Endothelial cell of umbilical vein (primary cell): ENCODE data around the gene LRRC39. TPM values are rescaled to one million over a fixed set of nuclear protein-coding genes. Genes with fewer than 3 reads are reported as not detected.

ENCODE experiments used
- BruUV-seq: library from RNA; stranded (reverse); fragments of 400-500 nt; replicated peaks from 2 replicates; lab custom pipeline; 2021; lab: Mats Ljungman, UMichigan
- CTCF ChIA-PET: fragments of 300-600, 350-600 bp; sonication (Branson Sonifier 250); formaldehyde crosslinking; loops from one replicate; lab custom pipeline; 2021; ENCODE audit warnings: antibody characterized with exemption, inconsistent platforms; lab: Charles Lee
- POLR2A ChIA-PET: fragments of 300-600, 350-600 bp; sonication (Branson Sonifier 250); formaldehyde crosslinking; loops from one replicate; lab custom pipeline; 2021; ENCODE audit warnings: antibody characterized with exemption, inconsistent platforms; lab: Charles Lee
- DNase-seq: peaks from one replicate; pipeline ENCODE4 v3.0.0-alpha.2; 2011; ENCODE audit warnings: low read depth, low spot score
- FAIRE-seq: peaks from 2 replicates; lab custom pipeline; 2011; peaks lifted over from hg19 to GRCh38; lab: Jason Lieb, UNC
- H2AFZ ChIP-seq: 2 replicates; pipeline ENCODE4 v1.6.0; 2012; ENCODE audit warnings: low read depth, low read length, control low read depth, inconsistent platforms
- H3K27ac ChIP-seq: 2 replicates; pipeline ENCODE4 v1.5.1; 2011; ENCODE audit warnings: low read depth, mild to moderate bottlenecking, control low read depth, low read length, moderate library complexity; ENCODE audit not compliant: insufficient read depth
- H3K27me3 ChIP-seq, 2 experiments: 2 replicates each; pipeline versions ENCODE4 v1.6.0 to v1.6.1; 2011; ENCODE audit warnings: low read length in 2 of 2, mixed read lengths in 1 of 2; ENCODE audit not compliant: control insufficient read depth in 2 of 2, insufficient read depth in 2 of 2
- H3K36me3 ChIP-seq, 2 experiments: 2 replicates in 1 of 2; 3 replicates in 1 of 2; pipeline ENCODE4 v1.5.1; 2011; ENCODE audit warnings: low read length in 2 of 2, mild to moderate bottlenecking in 1 of 2, moderate library complexity in 1 of 2; ENCODE audit not compliant: control insufficient read depth in 2 of 2, insufficient read depth in 2 of 2; ENCODE audit errors: extremely low read depth in 1 of 2
- H3K4me1 ChIP-seq: 3 replicates; pipeline ENCODE4 v1.5.1; 2011; ENCODE audit warnings: mild to moderate bottlenecking, low read length; ENCODE audit not compliant: control insufficient read depth, insufficient read depth; ENCODE audit errors: extremely low read depth
- H3K4me2 ChIP-seq: 2 replicates; pipeline ENCODE4 v1.6.1; 2011; ENCODE audit warnings: low read length, control low read depth, mixed read lengths; ENCODE audit not compliant: insufficient read depth
- H3K4me3 ChIP-seq, 3 experiments: fragments of 200-600 bp in 1 of 3; sonication (generic), shearing (Covaris generic) in 1 of 3; replicated peaks in 1 of 3; 2 replicates each; pipeline ENCODE4 v1.5.1; 2011 to 2016; ENCODE audit warnings: control low read depth in 3 of 3, low read length in 3 of 3, mild to moderate bottlenecking in 2 of 3, inconsistent platforms in 1 of 3, low read depth in 1 of 3, moderate library complexity in 1 of 3; ENCODE audit not compliant: insufficient read depth in 1 of 3
- H3K79me2 ChIP-seq: 2 replicates; pipeline ENCODE4 v1.6.0; 2012; ENCODE audit warnings: low read length, inconsistent platforms; ENCODE audit not compliant: control insufficient read depth, insufficient read depth
- H3K9ac ChIP-seq: replicated peaks from 2 replicates; pipeline ENCODE3; 2011; ENCODE audit warnings: low read length, control low read depth; ENCODE audit not compliant: insufficient read depth; ENCODE audit errors: extremely low read depth
- H3K9me1 ChIP-seq: replicated peaks from 3 replicates; pipeline ENCODE4 v1.6.0; 2011; ENCODE audit warnings: mild to moderate bottlenecking, low read length; ENCODE audit not compliant: control insufficient read depth, insufficient read depth; ENCODE audit errors: extremely low read depth
- H3K9me3 ChIP-seq: replicated peaks from 2 replicates; pipeline ENCODE4 v1.5.1; 2012; ENCODE audit warnings: low read length, inconsistent platforms; ENCODE audit not compliant: control insufficient read depth, insufficient read depth
- H4K20me1 ChIP-seq: replicated peaks from 2 replicates; pipeline ENCODE3; 2011; ENCODE audit warnings: mild to moderate bottlenecking, low read length; ENCODE audit not compliant: control insufficient read depth, insufficient read depth; ENCODE audit errors: extremely low read depth
- CTCF ChIP-seq, 2 donors: IDR thresholded peaks; 1 replicate in 1 of 2; 2 replicates in 1 of 2; pipeline ENCODE4 v1.5.1; 2011; ENCODE audit warnings: low read length in 2 of 2, mild to moderate bottlenecking in 2 of 2, moderate library complexity in 2 of 2, control low read depth in 1 of 2, inconsistent platforms in 1 of 2, low read depth in 1 of 2; ENCODE audit not compliant: insufficient read depth in 1 of 2; ENCODE audit errors: extremely low read depth in 1 of 2
- EZH2 ChIP-seq: IDR thresholded peaks from 2 replicates; pipeline ENCODE4 v1.6.1; 2012; ENCODE audit warnings: borderline replicate concordance, low read depth, mild to moderate bottlenecking, moderate library complexity, low read length, inconsistent platforms; ENCODE audit not compliant: severe bottlenecking
- FOS ChIP-seq: IDR thresholded peaks from 2 replicates; pipeline ENCODE4 v1.6.1; 2011; ENCODE audit warnings: mild to moderate bottlenecking, low read length, moderate library complexity, borderline replicate concordance; ENCODE audit not compliant: insufficient read depth
- GATA2 ChIP-seq: IDR thresholded peaks from 2 replicates; pipeline ENCODE4 v1.7.0; 2011; ENCODE audit warnings: low read depth, mild to moderate bottlenecking, moderate library complexity, mixed read lengths, low read length; ENCODE audit not compliant: insufficient read length, insufficient read depth
- MAX ChIP-seq: IDR thresholded peaks from 2 replicates; pipeline ENCODE4 v1.6.1; 2011; ENCODE audit not compliant: insufficient read depth, insufficient read length
- MYC ChIP-seq: IDR thresholded peaks from one replicate; pipeline ENCODE4 v1.6.1; 2011; ENCODE audit warnings: mild to moderate bottlenecking, low read depth, low read length
- POLR2A ChIP-seq: IDR thresholded peaks from 2 replicates; pipeline ENCODE4 v1.6.1; 2012; ENCODE audit warnings: low read depth, mild to moderate bottlenecking, control low read depth, low read length
- dilution Hi-C: fragments of 300-500 bp; cut with MboI; formaldehyde crosslinking; loops from one replicate; pipeline ENCODE4 v1.15.0; 2019; ENCODE audit warnings: low sequenced_read_pairs; ENCODE audit not compliant: extremely low pct_ligation_motif_present
- intact Hi-C: fragments of 100-400 bp; cut with micrococcal nuclease; formaldehyde crosslinking; loops from one replicate; pipeline ENCODE4 v1.10.0; 2022
- polyA plus RNA-seq, 4 experiments: library from polyadenylated mRNA; depleted of rRNA in 3 of 4; stranded (reverse) in 3 of 4; unstranded in 1 of 4; fragments of >200 nt; gene quantifications; 2 replicates each; pipeline versions ENCODE4 v1.2.1 to v1.2.3, GENCODE V29; 2011 to 2012; ENCODE audit warnings: missing spikeins in 1 of 4
- total RNA-seq: library from RNA; stranded (reverse); gene quantifications from 2 replicates; pipeline ENCODE4 v1.2.3, GENCODE V29; 2021

Gene LRRC39
- total and polyA plus RNA-seq, 2 donors (not counting 3 experiments of a cell fraction or from before 2014, with no cell fraction given): 0.40 to 0.65 TPM

DNA sequence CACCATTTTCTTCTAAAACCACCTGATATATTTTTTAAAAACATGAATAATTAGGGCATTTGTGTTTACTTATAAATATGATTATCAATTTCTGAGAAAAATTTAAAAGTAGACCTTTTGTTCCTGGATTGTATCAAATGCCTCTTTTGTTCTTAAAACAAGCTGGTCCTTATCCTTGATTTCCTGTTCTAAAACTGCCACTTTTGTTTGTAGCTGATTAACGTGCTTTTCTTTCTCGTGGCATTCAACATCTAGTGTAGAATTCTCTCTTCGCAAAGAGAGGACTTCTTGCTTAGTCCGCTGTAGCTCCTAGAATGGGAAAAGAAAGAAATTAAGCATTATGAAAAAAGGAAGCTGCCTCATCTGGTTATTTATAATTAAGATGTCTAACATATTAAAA is 70.4 kb downstream of the LRRC39 start:
- dilution Hi-C loops (no loop called here), intact Hi-C loops (no loop called here)
- Histone ChIP-seq H3K9ac (no peak overlapping the region), H4K20me1 (no peaks in the 10 kb centered on the region), H3K79me2 (no peaks in the 10 kb centered on the region), H3K4me2 (no peak overlapping the region), H3K27ac (no peak overlapping the region), H3K9me3 (no peaks in the 10 kb centered on the region), H3K4me3 (no peak overlapping the region), H3K36me3 (peaks cover 0 to 4% of the 10 kb centered on the region in 2 experiments), H3K9me1 (no peaks in the 10 kb centered on the region), H3K27me3 (no peaks in the 10 kb centered on the region), H2AFZ (no peak overlapping the region), H3K4me1 (no peaks in the 10 kb centered on the region)
- no peak for TF ChIP-seq POLR2A
- no peak for TF ChIP-seq FOS
- TF ChIP-seq CTCF (IDR thresholded peaks at IDR 0.05; ENCODE audit: extremely low read depth in 1 of 2, insufficient read depth in 1 of 2, low read depth in 1 of 2, low read length in 2 of 2): no peak
- POLR2A ChIA-PET: no interaction called here
- CTCF ChIA-PET: interaction anchor here (1.5 to 2.0 kb wide), 2 partner anchors 15 to 352 kb away, joined by 3 to 5 read pairs; no protein-coding TSS in a partner anchor
- DNase-seq (no peak), FAIRE-seq (no peak)
- no TSS peak for BruUV-seq

- intact Hi-C loops (no loop called here), dilution Hi-C loops (no loop called here)
- Histone ChIP-seq H3K4me3 (no peak overlapping the region), H3K9ac (no peak overlapping the region), H3K27me3 (no peaks in the 10 kb centered on the region), H4K20me1 (no peaks in the 10 kb centered on the region), H2AFZ (no peak overlapping the region), H3K9me1 (no peaks in the 10 kb centered on the region), H3K4me1 (no peaks in the 10 kb centered on the region), H3K9me3 (no peaks in the 10 kb centered on the region), H3K36me3 (no peaks in the 10 kb centered on the region), H3K79me2 (no peaks in the 10 kb centered on the region), H3K4me2 (no peak overlapping the region), H3K27ac (no peak overlapping the region)
- ChIA-PET POLR2A (no interaction called here), CTCF (no interaction called here)
- FAIRE-seq (no peak), DNase-seq (no peak)
- TF ChIP-seq EZH2 (no peak), FOS (no peak), GATA2 (no peak), MAX (no peak), MYC (no peak)
- no TSS peak for BruUV-seq
Measured at GRCh38 chr1:100101564-100101963, 76.5 kb downstream of the LRRC39 start.
